ENCODE results near the gene JUND.

JUND gene

GRCh38 chr19:18312092-18312534 lies 30.7 kb upstream of the JUND start:
- no peaks in the 10 kb centered on the region for H3K9me3 Mint-ChIP-seq
- peaks cover 23% of the 10 kb centered on the region for H3K4me1 Mint-ChIP-seq
- H3K27me3 Mint-ChIP-seq = no peaks in the 10 kb centered on the region
- H3K36me3 Mint-ChIP-seq = peaks cover 39% of the 10 kb centered on the region
- ATAC-seq = no peak
- no peak overlapping the region for H3K4me3 Mint-ChIP-seq
- peak overlapping the region; percentile 30 for H3K27ac Mint-ChIP-seq

DNA sequence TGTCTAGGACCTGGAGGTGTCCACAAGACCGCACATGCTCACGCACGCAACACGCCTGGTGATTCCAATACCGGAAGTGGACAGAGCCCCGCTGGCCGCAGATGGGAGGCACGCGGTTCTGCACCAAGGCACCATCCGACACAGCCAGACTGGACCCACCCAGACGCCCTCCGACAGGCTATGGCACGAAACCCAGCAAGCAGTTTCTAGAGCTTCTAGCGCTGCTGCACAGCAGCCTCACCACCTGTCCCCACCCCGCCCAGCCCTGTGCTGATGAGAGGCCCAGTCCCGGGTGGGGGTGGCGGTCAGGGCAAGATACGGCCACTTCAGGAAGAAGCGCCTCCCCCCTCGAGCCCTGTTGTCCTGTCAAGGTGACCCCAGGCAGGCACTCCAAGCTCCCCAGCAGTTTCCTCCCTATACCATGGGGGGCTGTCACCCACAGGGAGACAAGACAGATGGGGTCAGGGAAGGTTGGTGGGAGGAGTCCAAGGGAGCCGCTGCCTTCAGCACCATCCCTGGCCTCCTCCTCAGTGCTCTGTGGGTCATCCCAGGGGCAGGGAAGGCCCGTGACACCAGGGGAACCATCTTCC lies 30.2 kb upstream of the JUND start:
- H3K36me3 Mint-ChIP-seq = peaks cover 40% of the 10 kb centered on the region
- H3K4me1 Mint-ChIP-seq = peaks cover 27% of the 10 kb centered on the region
- H3K9me3 Mint-ChIP-seq = no peaks in the 10 kb centered on the region
- H3K27me3 Mint-ChIP-seq = no peaks in the 10 kb centered on the region
- no peak for ATAC-seq
- no peak overlapping the region for H3K27ac Mint-ChIP-seq
- H3K4me3 Mint-ChIP-seq = no peak overlapping the region

DNA sequence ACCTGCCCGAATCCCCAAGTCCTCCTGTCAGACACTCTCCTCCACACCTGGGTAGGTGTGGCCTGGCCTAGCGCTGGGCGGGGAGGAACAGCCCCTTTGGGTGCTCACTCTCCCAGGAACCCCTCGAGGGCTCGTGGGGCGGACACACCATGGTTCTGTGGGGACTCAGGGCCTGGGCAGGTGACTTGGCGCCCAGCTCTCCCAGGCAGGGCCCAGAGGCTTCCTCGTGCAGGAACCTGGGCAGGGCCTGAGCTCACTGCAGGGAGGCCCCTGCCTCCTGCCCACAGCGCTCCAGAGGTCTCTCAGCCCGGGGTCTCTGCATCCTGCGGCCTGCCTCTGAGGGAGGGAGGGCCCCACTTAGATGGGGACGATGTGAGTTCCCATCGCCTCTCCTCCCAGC lies 29.5 kb upstream of the JUND start:
- Mint-ChIP-seq H3K36me3 (peaks cover 40% of the 10 kb centered on the region), H3K4me1 (peaks cover 27% of the 10 kb centered on the region), H3K9me3 (no peaks in the 10 kb centered on the region), H3K27me3 (no peaks in the 10 kb centered on the region), H3K4me3 (no peak overlapping the region), H3K27ac (no peak overlapping the region)
- no peak for ATAC-seq

DNA sequence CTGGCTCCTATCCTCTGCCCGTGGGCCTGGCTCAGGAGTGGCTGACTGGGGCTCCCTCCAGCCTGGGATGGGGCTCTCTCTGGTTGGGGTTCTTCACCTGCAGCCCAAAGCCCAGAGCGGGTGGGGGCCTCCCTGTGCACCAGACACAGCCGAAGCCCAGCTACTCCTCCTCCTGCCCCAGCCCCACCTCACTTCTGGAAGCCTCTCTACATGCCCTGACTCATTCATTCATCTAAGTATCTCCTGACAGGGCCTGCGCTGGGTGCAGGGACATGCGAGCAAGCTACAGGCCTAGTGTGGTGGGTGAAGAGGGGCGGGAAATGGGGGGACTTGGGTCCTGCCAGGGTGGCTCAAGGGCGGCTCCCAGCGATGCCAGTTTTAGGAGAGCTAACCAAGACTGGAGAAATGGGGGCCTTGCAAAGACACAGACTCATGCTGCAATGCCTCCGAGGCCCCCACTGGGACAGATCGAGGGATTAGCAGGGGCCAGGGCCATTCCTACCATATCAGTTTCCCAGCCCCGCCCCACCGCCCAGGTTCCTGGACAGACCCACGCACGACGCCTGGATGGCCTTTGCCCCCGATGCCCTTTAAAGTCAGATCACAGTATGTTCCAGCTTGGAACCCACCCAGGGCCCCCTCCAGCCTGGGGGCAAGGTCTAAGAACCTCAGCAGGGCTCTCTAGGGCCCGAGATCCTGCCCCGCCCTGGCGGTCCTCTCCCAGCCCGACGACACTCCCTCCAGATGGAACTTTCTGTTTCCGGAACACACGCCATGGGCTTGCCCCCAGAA lies 28.9 kb upstream of the JUND start:
- Mint-ChIP-seq H3K27me3 (no peaks in the 10 kb centered on the region), H3K9me3 (no peaks in the 10 kb centered on the region), H3K36me3 (peaks cover 35% of the 10 kb centered on the region), H3K4me1 (peaks cover 27% of the 10 kb centered on the region), H3K27ac (no peak overlapping the region), H3K4me3 (no peak overlapping the region)
- ATAC-seq = no peak

DNA sequence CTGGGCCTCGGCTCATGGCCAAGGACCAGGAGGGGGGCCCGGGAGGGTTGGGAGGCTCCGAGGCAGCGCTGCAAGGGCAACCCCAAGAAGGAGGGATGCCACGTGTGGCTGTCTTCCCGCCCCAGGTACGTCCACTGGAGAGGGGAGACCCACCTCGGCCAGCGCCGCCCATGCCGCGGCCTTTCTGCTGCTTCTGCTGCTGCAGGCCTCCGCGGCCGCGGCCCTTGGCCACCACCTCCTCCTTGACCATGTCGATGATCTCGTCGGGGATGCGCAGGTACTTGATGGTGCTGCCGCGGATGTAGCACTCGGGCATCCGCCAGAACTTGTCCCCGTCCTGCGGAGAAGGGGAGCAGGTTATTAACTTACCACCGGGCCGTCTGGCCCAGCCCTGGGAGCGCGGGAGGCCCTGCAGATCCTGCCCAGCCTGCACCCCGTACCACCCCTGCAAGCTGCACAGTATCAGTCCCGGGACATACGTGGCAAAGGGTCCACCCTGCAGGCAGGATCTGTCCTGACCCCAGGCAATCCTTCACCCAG lies 28.2 kb upstream of the JUND start:
- no peak overlapping the region for H3K27ac Mint-ChIP-seq
- H3K27me3 Mint-ChIP-seq = no peaks in the 10 kb centered on the region
- no peaks in the 10 kb centered on the region for H3K9me3 Mint-ChIP-seq
- ATAC-seq = no peak
- peaks cover 34% of the 10 kb centered on the region for H3K4me1 Mint-ChIP-seq
- H3K36me3 Mint-ChIP-seq = peaks cover 34% of the 10 kb centered on the region
- H3K4me3 Mint-ChIP-seq = no peak overlapping the region

GRCh38 chr19:18308948-18309325 lies 27.5 kb upstream of the JUND start:
- Mint-ChIP-seq H3K4me1 (peaks cover 41% of the 10 kb centered on the region), H3K9me3 (no peaks in the 10 kb centered on the region), H3K4me3 (no peak overlapping the region), H3K27me3 (no peaks in the 10 kb centered on the region), H3K27ac (peak overlapping the region; percentile 59), H3K36me3 (peaks cover 32% of the 10 kb centered on the region)
- ATAC-seq = no peak

DNA sequence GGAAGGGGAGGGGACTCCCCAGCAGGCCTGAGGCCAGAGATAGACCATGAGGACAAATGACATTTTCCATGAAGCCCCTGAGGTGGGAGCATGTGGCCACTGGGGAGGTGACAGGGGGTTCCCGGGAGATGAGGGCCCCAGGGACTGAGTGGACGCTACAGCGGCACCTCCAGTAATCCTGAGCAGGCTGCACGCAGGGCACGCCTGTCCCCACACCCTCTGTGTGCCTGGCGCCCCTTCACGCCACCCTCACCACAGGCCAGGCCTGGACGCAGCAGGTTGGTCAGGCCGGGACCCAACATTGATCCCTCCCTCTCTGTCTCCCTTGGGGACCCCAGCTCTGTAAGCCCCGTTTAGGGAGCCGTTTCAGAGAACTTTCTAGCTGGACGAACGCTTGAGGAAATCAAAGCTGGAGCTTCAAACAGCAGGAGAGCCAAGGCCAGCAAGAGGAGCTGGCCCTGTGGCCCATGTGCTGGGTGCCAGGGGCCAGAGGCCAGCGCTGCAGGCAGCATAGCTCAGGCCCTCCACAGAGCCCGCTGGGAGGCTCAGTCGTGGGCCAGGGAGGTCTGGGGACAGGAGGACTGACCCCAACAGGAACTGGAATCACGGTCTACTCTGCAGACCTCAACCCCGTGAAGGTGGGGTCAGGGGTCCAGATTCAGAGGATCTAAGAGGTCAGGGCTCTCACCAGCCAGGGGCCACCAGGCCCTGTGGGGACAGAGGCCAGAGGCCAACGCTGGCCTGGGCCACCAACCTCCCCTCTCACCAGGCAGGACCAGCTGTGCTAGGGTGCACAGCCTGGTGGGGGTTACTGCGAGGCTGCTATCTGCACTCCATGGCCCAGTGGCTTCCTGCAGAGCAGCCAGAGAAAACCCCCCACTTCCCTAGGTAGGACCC lies 26.9 kb upstream of the JUND start:
- Mint-ChIP-seq H3K36me3 (peaks cover 37% of the 10 kb centered on the region), H3K4me1 (peaks cover 47% of the 10 kb centered on the region), H3K27me3 (no peaks in the 10 kb centered on the region), H3K4me3 (no peak overlapping the region), H3K27ac (peak overlapping the region; percentile 95), H3K9me3 (no peaks in the 10 kb centered on the region)
- no peak for ATAC-seq

DNA sequence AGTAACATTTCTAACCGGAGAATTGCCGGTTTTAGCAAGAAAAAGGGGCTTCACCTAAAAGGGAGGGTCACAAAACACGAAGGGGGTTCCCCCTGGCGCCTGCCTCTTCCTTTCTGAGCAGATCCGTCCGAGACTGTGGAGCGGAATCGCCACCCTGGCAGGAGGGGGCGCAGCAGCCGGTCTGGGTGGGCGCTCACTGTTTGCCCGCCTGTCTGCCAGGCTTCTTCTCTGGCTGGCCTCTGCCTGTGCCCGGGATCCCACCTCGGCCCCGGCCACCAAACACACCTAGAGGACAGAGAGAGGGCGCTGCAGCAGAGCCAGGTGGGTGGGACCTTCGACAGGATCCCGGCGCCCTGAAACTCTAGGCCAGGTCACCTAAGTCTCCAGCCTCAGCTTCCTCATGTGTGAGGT lies 25.9 kb upstream of the JUND start:
- H3K27me3 Mint-ChIP-seq = no peaks in the 10 kb centered on the region
- H3K36me3 Mint-ChIP-seq = peaks cover 28% of the 10 kb centered on the region
- H3K4me1 Mint-ChIP-seq = peaks cover 50% of the 10 kb centered on the region
- peak overlapping the region; percentile 95 for H3K27ac Mint-ChIP-seq
- no peaks in the 10 kb centered on the region for H3K9me3 Mint-ChIP-seq
- H3K4me3 Mint-ChIP-seq = peak overlapping the region; percentile 59
- no peak for ATAC-seq

DNA sequence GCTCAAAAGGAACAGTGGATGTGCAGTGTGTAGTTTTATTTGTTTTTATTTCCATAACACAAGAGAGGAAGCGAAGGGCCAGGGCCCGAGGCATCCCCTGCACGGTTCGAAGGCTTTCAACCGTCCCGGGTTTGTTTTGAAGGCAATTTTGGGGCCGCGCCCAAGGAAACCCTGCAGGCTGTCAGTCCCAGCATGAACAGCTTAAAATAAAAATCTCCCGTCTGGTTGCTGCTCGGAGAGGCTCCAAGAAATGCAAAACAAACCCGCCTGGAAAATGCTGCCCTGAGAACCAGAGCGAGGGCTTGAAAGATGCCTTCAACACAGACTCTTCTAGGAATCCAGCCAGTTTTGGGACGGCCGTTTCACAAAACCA lies 25.5 kb upstream of the JUND start:
- Mint-ChIP-seq H3K4me1 (peaks cover 50% of the 10 kb centered on the region), H3K36me3 (peaks cover 27% of the 10 kb centered on the region), H3K4me3 (peak overlapping the region; percentile 59), H3K27me3 (no peaks in the 10 kb centered on the region), H3K27ac (peak overlapping the region; percentile 95), H3K9me3 (no peaks in the 10 kb centered on the region)
- ATAC-seq = no peak

GRCh38 chr19:18306209-18306887 lies 24.9 kb upstream of the JUND start:
- no peaks in the 10 kb centered on the region for H3K9me3 Mint-ChIP-seq
- H3K4me3 Mint-ChIP-seq = peak overlapping the region; percentile 59
- no peaks in the 10 kb centered on the region for H3K27me3 Mint-ChIP-seq
- H3K4me1 Mint-ChIP-seq = peaks cover 50% of the 10 kb centered on the region
- ATAC-seq = no peak
- H3K36me3 Mint-ChIP-seq = peaks cover 27% of the 10 kb centered on the region
- H3K27ac Mint-ChIP-seq = peak overlapping the region; percentile 95

GRCh38 chr19:18304458-18305310 lies 23.3 kb upstream of the JUND start:
- no peaks in the 10 kb centered on the region for H3K27me3 Mint-ChIP-seq
- peak overlapping the region; percentile 80 for H3K4me3 Mint-ChIP-seq
- H3K4me1 Mint-ChIP-seq = peaks cover 50% of the 10 kb centered on the region
- H3K36me3 Mint-ChIP-seq = peaks cover 17% of the 10 kb centered on the region
- peak overlapping the region; percentile 95 for H3K27ac Mint-ChIP-seq
- ATAC-seq = peak; percentile 82
- H3K9me3 Mint-ChIP-seq = no peaks in the 10 kb centered on the region

DNA sequence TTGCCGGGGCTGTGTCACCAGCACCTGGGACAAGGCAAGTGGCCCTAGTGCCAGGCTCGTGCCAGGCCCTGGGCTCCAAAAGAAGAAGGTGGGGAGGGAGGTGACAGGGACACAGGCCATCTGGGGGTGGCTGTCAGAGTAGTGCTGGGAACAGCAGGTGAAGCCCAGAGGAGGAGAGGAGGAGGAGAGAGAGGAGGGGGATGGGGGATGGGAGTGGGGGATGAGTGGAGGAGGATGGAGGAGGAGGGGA lies 22.7 kb upstream of the JUND start:
- H3K27me3 Mint-ChIP-seq = no peaks in the 10 kb centered on the region
- no peak for ATAC-seq
- peaks cover 17% of the 10 kb centered on the region for H3K36me3 Mint-ChIP-seq
- no peaks in the 10 kb centered on the region for H3K9me3 Mint-ChIP-seq
- H3K27ac Mint-ChIP-seq = peak overlapping the region; percentile 95
- peaks cover 50% of the 10 kb centered on the region for H3K4me1 Mint-ChIP-seq
- H3K4me3 Mint-ChIP-seq = peak overlapping the region; percentile 80

DNA sequence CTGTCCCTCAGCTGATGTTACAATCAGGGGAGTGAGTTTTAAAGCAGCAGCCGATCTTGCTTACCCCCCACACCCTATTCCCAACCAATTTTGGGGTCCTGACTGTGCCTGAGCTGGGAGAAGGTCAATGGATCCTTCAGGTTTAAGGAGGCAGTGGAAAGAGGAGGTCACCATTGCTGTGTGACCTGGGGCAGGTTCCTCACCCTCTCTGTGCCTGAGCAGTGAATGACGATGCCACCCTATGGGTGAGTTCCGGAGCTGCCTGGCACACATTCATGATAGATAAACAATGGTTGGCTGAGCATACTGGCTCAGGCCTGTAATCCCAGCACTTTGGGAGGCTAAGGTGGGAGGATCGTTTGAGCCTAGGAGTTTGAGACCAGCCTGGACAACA lies 20.3 kb upstream of the JUND start:
- H3K9me3 Mint-ChIP-seq = no peaks in the 10 kb centered on the region
- peaks cover 8% of the 10 kb centered on the region for H3K36me3 Mint-ChIP-seq
- H3K4me3 Mint-ChIP-seq = no peak overlapping the region
- no peaks in the 10 kb centered on the region for H3K27me3 Mint-ChIP-seq
- peak overlapping the region; percentile 57 for H3K27ac Mint-ChIP-seq
- ATAC-seq = no peak
- peaks cover 37% of the 10 kb centered on the region for H3K4me1 Mint-ChIP-seq

- peaks cover 35% of the 10 kb centered on the region for H3K4me1 Mint-ChIP-seq
- H3K36me3 Mint-ChIP-seq = peaks cover 10% of the 10 kb centered on the region
- no peak overlapping the region for H3K4me3 Mint-ChIP-seq
Observed at GRCh38 chr19:18300930-18301717, 19.7 kb upstream of the JUND start.

More at GRCh38 chr19:18300930-18301717, 19.7 kb upstream of the JUND start:
- no peak for ATAC-seq
- peak overlapping the region; percentile 57 for H3K27ac Mint-ChIP-seq
- no peaks in the 10 kb centered on the region for H3K9me3 Mint-ChIP-seq
- H3K27me3 Mint-ChIP-seq = no peaks in the 10 kb centered on the region

All from stimulated activated memory B cell treated with anti-CD40 and anti-IgM and Interleukin-4, amounts not matched to agents 10 μg/mL and 1 μg/mL and 100 μg/mL, for 72 hours (primary cell).